Stimulated activated effector memory CD8-positive, alpha-beta T cell treated with anti-CD3 and anti-CD28 coated beads, Interleukin-12 subunit alpha, Interleukin-12 subunit beta, amount 100 ng/mL, for 72 hours (primary cell): ENCODE measurements around the gene SMG7.

ENCODE experiments used
- ATAC-seq: fragments of 150-1000 bp; cut with Tn5 transposase; 2 replicates; pipeline ENCODE4 v1.10.0; 2021
- DNase-seq, 2 donors: peaks; one replicate each; pipeline ENCODE4 v3.0.0; 2021 to 2022; ENCODE audit warnings: low spot score in 2 of 2
- H3K27ac Mint-ChIP-seq: one replicate; pipeline ENCODE4 v1.8.0; 2022; ENCODE audit warnings: mild to moderate bottlenecking, mixed read lengths
- H3K36me3 Mint-ChIP-seq: one replicate; pipeline ENCODE4 v1.8.0; 2022; ENCODE audit warnings: mild to moderate bottlenecking, mixed read lengths
- H3K4me1 Mint-ChIP-seq: one replicate; pipeline ENCODE4 v1.8.0; 2022; ENCODE audit warnings: mixed read lengths
- H3K4me3 Mint-ChIP-seq: one replicate; pipeline ENCODE4 v1.8.0; 2022; ENCODE audit warnings: mild to moderate bottlenecking, mixed read lengths
- H3K9me3 Mint-ChIP-seq: one replicate; pipeline ENCODE4 v1.8.0; 2022; ENCODE audit warnings: mixed read lengths

The SMG7 gene

GRCh38 chr1:183483224-183483623 lies 10.9 kb downstream of the SMG7 start:
- peaks cover 61% of the 10 kb centered on the region for H3K4me1 Mint-ChIP-seq
- H3K9me3 Mint-ChIP-seq: no peaks in the 10 kb centered on the region

GRCh38 chr1:183484254-183484653 lies 12.0 kb downstream of the SMG7 start:
- H3K36me3 Mint-ChIP-seq: peaks cover 7% of the 10 kb centered on the region
- H3K4me3 Mint-ChIP-seq: no peak overlapping the region
- ATAC-seq: no peak
- no peaks in the 10 kb centered on the region for H3K9me3 Mint-ChIP-seq
- no peak overlapping the region for H3K27ac Mint-ChIP-seq
- no peak for DNase-seq
- peaks cover 54% of the 10 kb centered on the region for H3K4me1 Mint-ChIP-seq

More at GRCh38 chr1:183483224-183483623, 10.9 kb downstream of the SMG7 start:
- Mint-ChIP-seq H3K27ac (no peak overlapping the region), H3K36me3 (peaks cover 7% of the 10 kb centered on the region), H3K4me3 (no peak overlapping the region)
- no peak for DNase-seq
- no peak for ATAC-seq

- peaks cover 54% of the 10 kb centered on the region for H3K4me1 Mint-ChIP-seq
- peaks cover 6% of the 10 kb centered on the region for H3K36me3 Mint-ChIP-seq
- H3K4me3 Mint-ChIP-seq: no peak overlapping the region
- no peak overlapping the region for H3K27ac Mint-ChIP-seq
- H3K9me3 Mint-ChIP-seq: no peaks in the 10 kb centered on the region
- ATAC-seq: no peak
- DNase-seq: no peak
These were observed 12.6 kb downstream of the SMG7 start for GRCh38 chr1:183484851-183485250.

GRCh38 chr1:183487674-183488442 lies 15.6 kb downstream of the SMG7 start:
- no peak for DNase-seq
- ATAC-seq: no peak
- Mint-ChIP-seq H3K27ac (no peak overlapping the region), H3K9me3 (no peaks in the 10 kb centered on the region), H3K36me3 (no peaks in the 10 kb centered on the region), H3K4me1 (peaks cover 42% of the 10 kb centered on the region), H3K4me3 (no peak overlapping the region)

GRCh38 chr1:183490932-183491331 lies 18.6 kb downstream of the SMG7 start:
- Mint-ChIP-seq H3K9me3 (no peaks in the 10 kb centered on the region), H3K4me3 (no peak overlapping the region), H3K27ac (no peak overlapping the region), H3K4me1 (peaks cover 39% of the 10 kb centered on the region), H3K36me3 (no peaks in the 10 kb centered on the region)
- ATAC-seq: no peak
- no peak for DNase-seq

GRCh38 chr1:183493540-183494245 lies 21.4 kb downstream of the SMG7 start:
- peaks cover 41% of the 10 kb centered on the region for H3K4me1 Mint-ChIP-seq
- DNase-seq (no peak), ATAC-seq (no peak)
- no peaks in the 10 kb centered on the region for H3K9me3 Mint-ChIP-seq
- no peaks in the 10 kb centered on the region for H3K36me3 Mint-ChIP-seq
- H3K27ac Mint-ChIP-seq: no peak overlapping the region
- no peak overlapping the region for H3K4me3 Mint-ChIP-seq

- H3K4me3 Mint-ChIP-seq: no peak overlapping the region
- H3K9me3 Mint-ChIP-seq: no peaks in the 10 kb centered on the region
- peaks cover 42% of the 10 kb centered on the region for H3K4me1 Mint-ChIP-seq
These were observed 23.1 kb downstream of the SMG7 start for GRCh38 chr1:183495420-183495819.

GRCh38 chr1:183497218-183497617 lies 24.9 kb downstream of the SMG7 start:
- H3K9me3 Mint-ChIP-seq: no peaks in the 10 kb centered on the region
- H3K4me3 Mint-ChIP-seq: no peak overlapping the region
- DNase-seq (no peak), ATAC-seq (no peak)
- no peaks in the 10 kb centered on the region for H3K36me3 Mint-ChIP-seq
- peaks cover 41% of the 10 kb centered on the region for H3K4me1 Mint-ChIP-seq
- no peak overlapping the region for H3K27ac Mint-ChIP-seq

More at GRCh38 chr1:183495420-183495819, 23.1 kb downstream of the SMG7 start:
- Mint-ChIP-seq H3K36me3 (no peaks in the 10 kb centered on the region), H3K27ac (no peak overlapping the region)
- DNase-seq (no peak), ATAC-seq (no peak)

- Mint-ChIP-seq H3K4me3 (peak overlapping the region; percentile 2), H3K4me1 (peaks cover 32% of the 10 kb centered on the region), H3K27ac (peak overlapping the region; percentile 9), H3K36me3 (no peaks in the 10 kb centered on the region), H3K9me3 (no peaks in the 10 kb centered on the region)
- DNase-seq: no peak
- peak; percentile 57 for ATAC-seq
These were observed 26.2 kb downstream of the SMG7 start for GRCh38 chr1:183498342-183498991.

- no peak overlapping the region for H3K27ac Mint-ChIP-seq
- ATAC-seq (no peak), DNase-seq (no peak)
- peaks cover 3% of the 10 kb centered on the region for H3K4me1 Mint-ChIP-seq
- no peaks in the 10 kb centered on the region for H3K9me3 Mint-ChIP-seq
- no peak overlapping the region for H3K4me3 Mint-ChIP-seq
- H3K36me3 Mint-ChIP-seq: peaks cover 6% of the 10 kb centered on the region
These were observed 33.3 kb downstream of the SMG7 start for GRCh38 chr1:183505454-183506089.

- H3K9me3 Mint-ChIP-seq: no peaks in the 10 kb centered on the region
- no peak overlapping the region for H3K27ac Mint-ChIP-seq
- no peak overlapping the region for H3K4me3 Mint-ChIP-seq
- H3K4me1 Mint-ChIP-seq: peaks cover 7% of the 10 kb centered on the region
- H3K36me3 Mint-ChIP-seq: peaks cover 6% of the 10 kb centered on the region
- DNase-seq: no peak
- no peak for ATAC-seq
These were observed 34.3 kb downstream of the SMG7 start for GRCh38 chr1:183506561-183506960.

GRCh38 chr1:183508694-183509093 lies 36.4 kb downstream of the SMG7 start:
- H3K36me3 Mint-ChIP-seq: peaks cover 11% of the 10 kb centered on the region
- H3K9me3 Mint-ChIP-seq: no peaks in the 10 kb centered on the region
- no peak overlapping the region for H3K4me3 Mint-ChIP-seq
- ATAC-seq: no peak
- peaks cover 13% of the 10 kb centered on the region for H3K4me1 Mint-ChIP-seq
- H3K27ac Mint-ChIP-seq: no peak overlapping the region
- no peak for DNase-seq

- no peaks in the 10 kb centered on the region for H3K9me3 Mint-ChIP-seq
- ATAC-seq (no peak), DNase-seq (no peak)
- H3K36me3 Mint-ChIP-seq: peaks cover 43% of the 10 kb centered on the region
- peaks cover 13% of the 10 kb centered on the region for H3K4me1 Mint-ChIP-seq
- H3K27ac Mint-ChIP-seq: no peak overlapping the region
- H3K4me3 Mint-ChIP-seq: no peak overlapping the region
These were observed 40.2 kb downstream of the SMG7 start for GRCh38 chr1:183512450-183512849.

GRCh38 chr1:183514235-183514634 lies 41.9 kb downstream of the SMG7 start:
- Mint-ChIP-seq H3K4me3 (no peak overlapping the region), H3K4me1 (peaks cover 13% of the 10 kb centered on the region), H3K9me3 (no peaks in the 10 kb centered on the region), H3K27ac (peak overlapping the region; percentile 73), H3K36me3 (peaks cover 55% of the 10 kb centered on the region)
- DNase-seq (no peak), ATAC-seq (no peak)

GRCh38 chr1:183515002-183515689 lies 42.8 kb downstream of the SMG7 start:
- Mint-ChIP-seq H3K36me3 (peaks cover 64% of the 10 kb centered on the region), H3K9me3 (no peaks in the 10 kb centered on the region), H3K4me3 (no peak overlapping the region), H3K27ac (peak overlapping the region; percentile 73), H3K4me1 (peaks cover 15% of the 10 kb centered on the region)
- DNase-seq (no peak), ATAC-seq (peak; percentile 71)
